Occipital lobe (tissue), 2 donors: Measurements from ENCODE around the gene DNM1. TPM values are rescaled to one million over a fixed set of nuclear protein-coding genes. Genes with fewer than 3 reads are reported as not detected.

Source experiments
- DNase-seq: peaks from one replicate; lab custom pipeline; 2025; lab: John Stamatoyannopoulos, UW
- total RNA-seq: library from RNA; depleted of rRNA; stranded (reverse); fragments of >200 nt; gene quantifications from one replicate; pipeline ENCODE4 v1.2.3, GENCODE V29; 2014

The DNM1 gene
- total RNA-seq = 71.7 TPM

DNA sequence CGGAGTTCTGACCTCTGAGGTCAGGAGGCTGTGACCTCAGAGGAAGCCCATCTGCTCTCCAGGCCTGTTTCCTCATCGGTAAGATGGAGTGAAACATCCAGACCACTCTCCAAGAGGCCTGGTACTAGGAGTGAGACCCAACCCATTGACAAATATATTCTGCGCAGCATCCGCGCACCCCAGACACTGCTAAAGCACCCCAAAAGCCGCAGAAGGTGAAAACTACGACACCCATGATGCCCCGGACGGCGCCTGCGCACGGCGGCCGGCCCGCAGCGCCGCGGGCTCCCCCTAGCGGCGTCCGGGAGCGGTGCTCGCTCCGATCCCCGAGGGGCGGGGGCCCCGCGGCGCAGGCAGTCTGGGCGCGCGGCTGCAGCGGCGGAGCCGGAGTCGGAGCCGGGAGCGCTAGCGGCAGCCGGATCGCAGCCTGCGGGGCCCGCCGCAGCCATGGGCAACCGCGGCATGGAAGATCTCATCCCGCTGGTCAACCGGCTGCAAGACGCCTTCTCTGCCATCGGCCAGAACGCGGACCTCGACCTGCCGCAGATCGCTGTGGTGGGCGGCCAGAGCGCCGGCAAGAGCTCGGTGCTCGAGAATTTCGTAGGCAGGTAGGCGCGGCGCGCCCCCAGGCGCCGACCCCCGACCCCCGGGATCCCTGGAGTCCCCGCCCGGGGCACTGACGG, at the start of gene DNM1:
Gene DNM1 (plus strand): TSS at position 356 of the 683 bp plus-strand sequence. CDS start 92 bp downstream, at position 448.
- peak; percentile 57 for DNase-seq

DNA sequence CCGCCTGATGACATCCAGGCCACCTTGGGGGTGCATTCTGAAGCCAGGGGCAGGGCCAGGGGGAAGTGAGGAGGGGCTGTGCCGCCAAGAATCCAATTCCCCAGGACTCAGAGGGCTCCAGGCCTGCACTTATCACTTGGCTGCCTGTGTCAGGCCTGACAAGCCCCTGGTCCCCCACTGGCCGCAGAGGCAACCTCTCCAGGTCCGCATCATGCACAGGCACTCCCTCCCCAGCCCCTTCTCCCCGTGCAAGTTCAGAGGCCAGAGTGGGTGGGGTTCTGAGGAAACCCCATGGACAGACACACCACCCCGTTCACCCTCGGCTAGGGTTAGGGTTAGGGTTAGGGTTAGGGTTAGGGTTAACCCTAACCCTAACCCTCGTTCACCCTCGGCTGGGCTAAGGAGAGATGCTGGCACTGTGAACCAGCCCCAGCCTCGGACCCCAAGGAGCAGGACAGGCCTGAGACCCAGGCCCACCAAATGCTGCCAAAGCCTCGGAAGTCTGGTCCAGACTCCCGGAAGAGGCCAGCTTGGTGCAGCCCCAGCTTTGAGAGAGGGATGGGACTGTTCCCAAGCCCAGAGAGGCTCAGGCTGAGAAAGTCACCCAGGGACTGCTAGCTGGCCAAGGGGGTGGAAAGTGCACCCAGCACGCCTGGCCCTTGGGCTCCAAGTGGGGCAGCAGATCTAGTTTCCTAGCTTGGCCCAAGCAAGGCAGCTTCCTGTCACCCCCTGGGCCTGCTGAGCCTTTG, 49.1 kb upstream of the DNM1 start:
- DNase-seq = no peak

DNA sequence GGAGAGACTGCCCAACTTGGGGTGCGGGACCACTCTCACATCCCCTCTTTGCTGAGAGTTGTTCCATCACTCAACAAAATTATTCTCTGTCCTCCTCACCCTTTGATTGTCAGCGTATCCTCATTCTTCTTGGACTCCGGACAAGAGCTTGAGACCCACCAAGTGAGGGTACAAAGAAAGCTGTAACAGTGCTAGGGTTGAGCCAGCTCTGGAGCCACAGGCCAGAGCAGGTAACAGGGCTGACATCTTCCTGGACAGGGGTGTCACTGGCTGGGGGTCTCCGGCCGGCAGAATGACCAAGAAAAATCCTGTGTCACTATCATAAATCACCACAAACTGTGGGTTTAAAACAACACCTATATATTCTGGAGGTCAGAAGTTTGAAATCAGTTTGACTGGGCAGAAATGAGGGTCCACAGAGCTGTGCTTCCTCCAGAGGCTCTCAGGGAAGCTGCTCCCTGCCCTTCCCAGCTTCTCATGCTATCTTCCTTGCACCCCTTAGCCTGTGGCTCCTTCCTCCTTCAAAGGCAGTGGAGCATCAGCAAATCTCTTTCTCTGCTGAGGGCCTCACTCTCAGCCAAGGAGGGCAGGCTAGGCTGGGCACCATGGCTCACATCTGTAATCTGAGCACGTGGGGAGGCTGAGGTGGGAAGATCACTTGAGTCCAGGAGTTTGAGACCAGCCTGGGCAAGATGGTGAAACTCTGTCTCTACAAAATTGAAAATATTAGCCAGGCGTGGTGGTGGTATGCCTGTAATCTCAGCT, 47.3 kb upstream of the DNM1 start:
- no peak for DNase-seq

DNA sequence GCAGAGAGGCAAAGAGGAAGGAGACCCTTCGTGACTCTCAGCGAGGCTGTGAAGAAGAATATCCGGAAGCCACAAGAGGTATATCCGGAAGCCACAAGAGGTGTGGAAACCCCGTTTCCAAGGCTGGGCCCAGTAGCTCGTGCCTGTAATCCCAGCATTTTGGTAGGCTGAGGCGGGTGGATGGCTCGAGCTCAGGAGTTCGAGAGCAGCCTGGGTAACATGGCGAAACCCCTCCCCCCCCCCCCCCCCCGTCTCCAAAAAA, 43.7 kb upstream of the DNM1 start:
- no peak for DNase-seq

DNA sequence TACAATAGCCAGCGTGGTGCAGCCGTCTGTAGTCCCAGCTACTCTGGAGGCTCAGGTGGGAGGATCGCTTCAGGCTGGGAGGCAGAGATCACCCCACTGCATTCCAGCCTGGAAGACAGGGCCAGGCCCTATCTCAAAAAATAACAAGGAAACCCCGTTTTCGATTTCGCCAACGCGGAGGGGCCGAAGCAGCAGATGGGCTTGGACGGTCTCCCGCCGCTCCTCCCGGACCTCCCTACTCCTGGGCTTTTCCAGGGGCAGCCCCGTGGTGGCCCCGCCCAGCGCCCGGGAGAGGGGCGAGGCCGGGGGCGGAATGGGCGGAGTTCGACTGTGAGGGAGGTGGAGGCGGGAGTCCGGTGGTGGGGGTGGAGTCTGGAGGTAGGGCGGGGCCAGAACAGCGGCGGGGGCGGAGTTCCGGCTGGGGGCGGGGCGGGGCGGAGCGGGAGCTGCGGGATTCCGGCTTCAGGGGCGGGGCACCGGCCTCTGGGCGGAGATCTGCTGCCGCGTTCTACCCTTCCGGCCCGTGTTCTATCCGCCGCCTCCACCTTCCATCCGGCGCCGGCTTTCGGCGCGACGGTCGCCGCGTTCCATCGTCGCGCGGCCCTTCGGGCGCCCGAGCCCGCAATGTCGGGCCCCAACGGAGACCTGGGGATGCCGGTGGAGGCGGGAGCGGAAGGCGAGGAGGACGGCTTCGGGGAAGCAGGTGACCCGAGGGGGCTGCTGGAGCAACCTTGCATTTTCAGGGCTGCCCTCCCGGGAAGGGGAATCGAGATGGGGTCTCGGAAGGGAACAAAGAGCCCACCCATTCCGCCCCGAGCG, 43.2 kb upstream of the DNM1 start, which contains the start of gene BBLN:
Gene BBLN (plus strand): TSS at position 482 of the 819 bp plus-strand sequence. CDS start 143 bp downstream, at position 625.
- peak; percentile 95 for DNase-seq

DNA sequence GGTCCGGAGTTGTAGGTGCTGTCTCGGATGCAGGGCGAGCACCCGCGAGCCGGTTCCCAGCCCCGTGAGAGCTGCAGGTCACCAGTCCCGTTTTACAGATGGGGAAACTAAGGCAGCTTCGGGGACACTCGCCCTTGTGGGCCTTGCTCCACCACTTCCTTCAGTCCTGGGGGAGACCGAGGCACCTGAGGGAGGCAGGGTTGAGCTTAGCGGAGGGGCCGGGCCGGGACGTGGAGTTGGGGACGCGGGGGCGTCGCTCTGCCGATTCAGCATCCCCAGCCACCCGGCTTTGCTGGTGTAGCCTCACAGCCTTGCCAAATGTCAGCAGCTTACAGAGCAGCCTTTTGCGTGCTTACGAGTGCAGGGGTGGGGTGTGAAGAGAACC, 42.6 kb upstream of the DNM1 start:
- DNase-seq = peak; percentile 29

DNA sequence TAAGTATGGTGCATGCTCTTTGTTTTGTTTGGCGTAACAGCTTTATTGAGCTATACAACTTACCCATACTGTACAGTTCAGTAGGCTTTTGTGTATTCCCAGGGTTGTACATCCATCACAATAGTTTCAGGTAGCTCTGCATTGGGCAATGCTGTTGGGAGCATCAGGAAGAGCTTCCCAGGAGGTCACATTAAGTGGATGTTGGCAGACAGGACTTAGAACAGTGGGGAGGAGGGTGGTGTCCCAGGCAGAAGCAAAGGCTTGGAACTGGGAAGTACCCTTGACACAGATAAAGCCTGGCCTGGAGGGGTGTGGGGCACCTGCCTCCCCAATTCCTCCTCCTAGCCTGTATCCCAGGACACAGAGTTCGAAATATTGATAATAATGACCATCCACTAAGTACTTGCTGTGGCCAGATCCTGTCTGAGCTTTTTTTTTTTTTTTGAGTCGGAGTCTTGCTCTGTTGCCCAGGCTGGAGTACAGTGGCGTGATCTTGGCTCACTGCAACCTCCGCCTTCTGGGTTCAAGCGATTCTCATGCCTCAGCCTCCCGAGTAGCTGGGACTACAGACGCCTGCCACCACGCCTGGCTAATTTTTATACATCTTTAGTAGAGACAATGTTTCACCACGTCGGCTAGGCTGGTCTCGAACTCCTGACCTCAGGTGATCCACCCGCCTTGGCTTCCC, 41.8 kb upstream of the DNM1 start:
- DNase-seq = no peak

DNA sequence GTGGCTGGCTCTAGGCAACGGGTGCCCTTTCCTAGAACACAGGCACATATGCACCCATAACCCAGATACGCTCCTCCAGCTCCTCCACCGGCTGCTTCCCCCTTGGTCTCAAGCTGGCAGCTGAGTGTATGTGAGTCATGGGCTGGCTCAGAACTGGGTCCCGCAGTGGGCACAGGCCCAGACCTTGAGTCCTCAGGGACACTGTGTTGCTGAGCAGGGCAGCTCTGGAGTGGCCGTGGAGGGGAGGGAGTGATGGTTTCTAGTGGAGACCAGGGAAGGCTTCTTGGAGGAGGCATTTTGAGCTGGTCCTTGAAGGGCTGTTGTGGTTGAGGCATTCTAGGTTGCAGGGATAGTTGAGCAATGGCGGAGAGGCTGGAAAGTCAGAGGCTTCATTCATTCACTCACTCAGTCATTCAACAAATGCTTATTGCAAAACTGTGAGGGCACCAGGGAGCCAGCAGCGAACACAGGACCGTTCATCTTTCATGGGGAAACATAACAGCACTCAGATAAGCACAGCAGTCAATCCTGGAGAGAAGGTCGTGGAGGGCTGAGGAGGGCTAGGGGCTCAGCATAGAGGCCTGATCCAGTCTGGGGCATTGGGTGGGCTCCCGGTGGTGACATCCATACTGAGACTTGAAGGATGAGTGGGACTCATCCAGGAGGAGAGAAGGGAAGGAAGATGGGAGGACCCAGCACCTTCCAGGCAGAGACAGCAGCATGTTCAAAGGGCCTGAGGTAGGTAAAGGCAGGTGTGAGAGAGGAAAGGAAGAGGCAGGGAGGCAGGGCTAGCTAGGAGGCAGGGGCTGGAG, 40.8 kb upstream of the DNM1 start:
- DNase-seq = peak; percentile 72

DNA sequence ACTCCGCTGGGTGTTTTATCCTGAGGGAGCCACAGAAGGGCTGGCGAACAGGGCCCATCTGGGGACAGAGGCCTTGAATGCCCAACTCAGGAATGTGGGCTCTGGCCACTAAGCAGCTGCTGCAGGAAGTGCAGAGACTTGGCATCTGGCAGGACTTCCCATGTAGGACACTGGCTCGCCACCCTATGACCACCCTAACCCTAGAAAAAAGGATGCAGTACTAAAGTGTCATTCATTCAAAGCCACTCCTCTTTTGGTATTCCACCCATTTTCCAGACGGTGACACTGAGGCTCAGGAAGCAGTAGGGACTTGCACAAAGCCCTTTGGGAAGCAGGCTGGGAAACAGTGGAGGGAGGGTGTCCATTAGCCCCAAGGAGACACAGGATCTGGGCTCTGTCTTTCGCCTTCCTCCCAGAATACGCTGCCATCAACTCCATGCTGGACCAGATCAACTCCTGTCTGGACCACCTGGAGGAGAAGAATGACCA, 40.1 kb upstream of the DNM1 start:
- DNase-seq = no peak

DNA sequence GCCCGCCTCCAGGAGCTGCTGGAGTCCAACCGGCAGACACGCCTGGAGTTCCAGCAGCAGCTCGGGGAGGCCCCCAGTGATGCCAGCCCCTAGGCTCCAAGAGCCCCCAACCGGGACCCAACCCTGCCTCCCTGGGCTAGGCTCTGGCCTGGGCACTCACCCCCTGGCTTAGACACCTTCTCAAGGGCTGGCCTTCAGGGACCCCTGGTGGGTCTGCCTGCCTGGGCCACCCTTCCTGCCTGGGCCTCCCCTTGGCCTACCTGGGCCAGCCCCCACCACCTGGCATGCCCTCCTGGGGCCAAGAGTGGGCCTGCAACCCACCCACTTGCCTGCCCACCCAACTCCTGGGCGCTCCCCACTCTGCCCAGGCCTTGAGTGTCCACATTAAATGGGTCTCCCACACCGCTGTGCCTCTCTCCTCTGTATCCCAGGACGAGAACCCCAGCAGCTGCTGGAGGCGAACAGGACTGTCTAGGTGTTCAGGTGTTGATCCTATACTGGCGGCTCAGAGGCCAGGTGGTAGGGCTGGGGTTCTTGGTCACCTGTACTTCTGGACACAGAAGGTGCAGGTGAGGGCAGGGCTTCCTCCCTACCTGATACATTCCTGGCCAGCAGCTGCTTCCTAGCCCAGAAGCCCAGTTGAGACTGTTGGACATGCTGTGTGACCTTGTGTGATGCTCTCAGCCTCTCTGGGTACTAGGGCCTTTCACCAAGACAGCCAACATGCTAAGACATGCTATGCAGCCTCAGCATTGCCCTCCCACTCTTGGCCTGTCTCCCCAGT, 39.5 kb upstream of the DNM1 start:
- no peak for DNase-seq

DNA sequence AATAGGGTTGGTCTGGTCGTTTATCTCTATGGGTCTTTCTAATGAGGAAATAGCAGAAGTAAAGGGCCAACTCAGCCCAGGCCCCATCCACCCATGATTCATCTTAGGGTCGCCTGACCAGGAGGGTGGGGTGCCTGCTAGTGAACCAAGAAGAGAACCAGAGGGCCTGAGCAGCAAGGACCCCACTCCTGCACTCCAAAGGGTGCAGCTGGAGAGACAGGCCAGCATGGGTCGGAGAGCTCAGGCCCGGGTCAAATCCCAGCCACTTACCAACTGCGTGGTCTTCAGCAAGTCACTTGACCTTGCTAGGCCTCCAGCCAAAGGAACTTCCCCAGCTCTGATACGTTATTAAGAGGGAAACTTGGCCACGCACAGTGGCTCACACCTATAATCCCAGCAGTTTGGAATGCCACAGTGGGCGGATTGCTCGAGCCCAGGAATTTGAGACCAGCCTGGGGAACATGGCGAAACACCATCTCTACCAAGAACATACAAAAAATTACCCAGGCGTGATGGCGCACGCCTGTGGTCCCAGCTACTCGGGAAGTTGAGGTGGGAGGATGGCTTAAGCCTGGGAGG, 38.8 kb upstream of the DNM1 start:
- no peak for DNase-seq

DNA sequence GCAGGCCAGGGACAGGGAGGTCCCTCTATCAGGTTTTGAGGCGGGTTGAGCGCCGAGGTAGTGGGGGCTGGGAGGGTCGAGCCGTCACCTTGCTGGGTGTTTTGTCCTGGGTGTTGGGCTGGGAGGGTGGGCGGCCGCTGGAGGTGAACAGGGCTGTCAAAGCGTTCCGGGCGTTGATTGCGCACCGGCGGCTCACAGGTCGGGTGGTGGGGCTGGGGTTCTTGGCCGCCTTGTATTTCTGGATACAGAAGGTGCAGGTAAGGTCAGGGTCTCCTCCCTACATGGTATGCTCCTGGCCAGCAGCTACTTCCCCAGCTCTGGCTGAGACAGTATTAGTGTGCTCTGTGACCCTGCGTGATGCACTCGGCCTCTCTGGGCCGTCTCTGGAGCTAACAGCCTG, 37.0 kb upstream of the DNM1 start:
- DNase-seq = no peak

DNA sequence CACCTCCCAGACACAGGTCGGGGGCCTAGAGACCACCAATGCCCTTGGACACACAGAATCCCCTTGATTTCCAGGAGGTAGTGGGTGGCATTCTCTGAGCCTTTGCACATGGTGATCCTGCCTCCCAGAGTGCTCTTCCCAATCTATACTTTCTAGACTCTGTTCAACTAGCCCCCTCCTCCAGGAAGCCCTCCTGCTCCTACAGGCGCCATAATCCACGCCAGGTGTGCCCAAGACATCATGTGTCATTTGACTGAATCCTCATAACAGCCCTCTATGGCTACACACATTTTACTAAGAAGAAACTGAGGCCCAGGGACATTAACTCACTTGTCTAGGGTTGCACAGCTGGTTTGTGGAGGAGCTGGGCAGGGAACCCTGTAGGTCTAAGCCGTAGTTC, 36.0 kb upstream of the DNM1 start:
- no peak for DNase-seq

DNA sequence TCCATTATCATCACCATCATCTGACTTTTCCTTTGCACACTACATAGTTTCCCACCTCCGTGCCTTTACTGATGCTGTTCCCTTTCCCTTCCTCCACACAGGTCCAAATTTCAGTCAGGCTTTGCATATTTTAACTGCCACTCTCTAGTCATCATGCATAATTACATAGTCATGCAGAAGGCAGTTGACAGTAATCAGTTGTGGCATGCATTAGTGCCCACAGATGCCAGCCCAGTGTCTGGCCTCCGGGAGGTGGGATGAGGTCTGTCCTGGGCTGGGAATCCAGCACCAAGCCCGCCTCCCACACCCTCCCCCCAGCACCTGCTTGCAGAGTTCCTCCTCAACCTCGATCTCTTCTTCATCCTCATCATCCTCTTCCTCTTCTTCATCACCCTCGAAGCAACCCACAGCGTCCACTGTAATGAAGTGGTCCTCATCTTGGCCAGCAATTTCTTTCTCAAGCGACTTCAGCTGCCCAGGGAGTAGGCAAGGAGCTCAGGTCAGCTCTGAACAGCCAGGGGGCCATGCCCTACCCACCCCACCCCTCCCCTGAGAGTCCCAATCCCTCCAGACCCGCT, 34.4 kb upstream of the DNM1 start:
- no peak for DNase-seq

DNA sequence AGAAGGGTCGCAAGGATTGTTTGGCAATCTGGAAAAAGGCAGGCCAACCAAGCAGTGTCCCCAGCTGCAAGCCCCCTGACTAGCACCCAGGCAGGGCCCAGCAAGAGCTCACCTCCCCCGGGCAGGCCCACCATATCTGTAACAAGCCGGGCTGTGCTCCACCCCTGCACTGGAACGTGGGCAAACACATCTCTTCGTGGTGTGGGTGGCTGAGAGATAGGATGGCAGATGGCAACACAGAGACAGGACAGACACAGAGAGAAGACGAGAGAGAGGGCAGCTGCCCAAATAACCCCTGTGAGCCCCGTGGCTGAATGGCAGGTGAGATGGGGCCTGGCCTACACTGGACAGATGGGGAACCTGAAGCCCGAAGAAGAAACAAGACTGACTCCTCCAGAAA, 33.7 kb upstream of the DNM1 start:
- DNase-seq = no peak

DNA sequence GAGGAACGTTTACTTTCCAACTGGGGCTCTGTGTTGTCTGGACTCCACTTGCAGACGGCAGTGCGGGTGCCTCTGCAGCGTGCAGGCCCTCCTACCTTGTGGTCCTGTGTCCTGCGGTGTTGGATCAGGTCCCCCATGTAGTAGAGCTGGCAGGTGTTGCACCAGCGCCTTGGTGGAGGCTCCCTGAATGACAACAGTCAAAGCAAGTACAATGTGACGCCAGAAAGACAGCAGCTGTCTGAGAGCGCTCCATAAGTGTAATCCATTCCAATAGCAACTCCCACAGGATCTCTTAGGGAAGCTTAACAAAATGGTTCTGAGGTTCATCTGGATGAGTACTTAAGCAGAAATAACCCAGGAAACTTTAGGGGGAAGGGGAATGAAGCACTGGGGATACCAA, 33.3 kb upstream of the DNM1 start:
- DNase-seq = no peak

DNA sequence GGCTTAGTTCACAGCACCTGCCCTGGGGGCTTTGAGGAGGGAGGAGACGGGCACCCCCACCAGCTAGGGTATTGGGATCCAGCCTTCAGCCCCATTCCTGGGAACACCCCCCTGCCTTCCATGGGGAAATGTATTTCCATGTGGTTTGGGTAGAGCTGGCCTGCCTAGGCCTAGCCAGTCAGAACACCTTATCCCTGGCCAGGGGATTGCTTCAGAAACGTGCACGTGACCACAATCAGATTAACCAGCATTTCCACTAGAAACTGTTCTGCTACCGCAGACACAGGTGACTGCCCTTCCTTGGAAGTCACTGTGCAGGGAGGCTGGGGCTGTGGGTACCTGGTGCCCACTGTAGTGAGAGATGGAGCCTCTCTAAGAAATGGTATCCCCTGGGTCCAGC, 29.1 kb upstream of the DNM1 start:
- DNase-seq = no peak

DNA sequence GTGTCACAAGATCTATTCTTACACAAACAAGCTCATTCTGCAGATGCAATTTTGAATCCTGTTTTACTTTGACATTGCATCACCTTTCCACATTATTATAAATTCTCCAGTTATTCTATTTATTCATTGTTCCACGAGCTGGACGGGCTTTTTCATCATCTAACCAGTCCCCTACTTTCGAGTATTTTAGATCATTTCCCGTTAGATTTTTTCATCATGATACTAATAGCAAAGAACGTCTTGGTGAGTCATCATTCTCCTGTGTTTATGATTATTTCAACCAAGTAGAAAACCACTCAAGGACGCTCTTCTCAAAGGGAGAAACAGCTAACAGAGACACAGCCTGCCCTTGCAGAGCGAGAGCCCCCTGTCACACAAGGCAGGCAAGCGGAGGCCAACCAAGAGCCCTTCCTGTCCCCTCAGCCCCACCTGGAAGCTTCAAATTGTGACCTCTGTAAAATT, 28.0 kb upstream of the DNM1 start:
- DNase-seq = no peak
